HepG2 (cell line): ENCODE measurements around the gene ARFGEF3. TPM values are rescaled to one million over a fixed set of nuclear protein-coding genes. Genes with fewer than 3 reads are reported as not detected.

Source experiments
- ATAC-seq: fragments of 200-7000 bp; cut with Tn5 transposase; 3 replicates; pipeline ENCODE4 v1.9.1; 2020; ENCODE audit warnings: mild to moderate bottlenecking, moderate library complexity
- BruUV-seq: library from RNA; stranded (reverse); fragments of 400-500 nt; replicated peaks from 2 replicates; lab custom pipeline; 2021; lab: Mats Ljungman, UMichigan
- CTCF ChIA-PET: fragments of 300-600 bp; formaldehyde crosslinking; extraction: SDS; loops from one replicate; lab custom pipeline; 2021; ENCODE audit warnings: low total read pairs, inconsistent platforms, low intra/inter-chr PET ratio; lab: Yijun Ruan, JAX
- POLR2A ChIA-PET: fragments of 350-600 bp; sonication (Branson Sonifier 250); formaldehyde crosslinking; loops from one replicate; lab custom pipeline; 2020; ENCODE audit warnings: antibody characterized with exemption, inconsistent platforms; lab: Yijun Ruan, JAX
- DNase-seq: peaks from one replicate; pipeline ENCODE4 v3.0.0-alpha.2; 2015; ENCODE audit warnings: low spot score
- FAIRE-seq: peaks from 3 replicates; lab custom pipeline; 2011; peaks lifted over from hg19 to GRCh38; lab: Jason Lieb, UNC
- H2AFZ ChIP-seq: one replicate; pipeline ENCODE4 v1.6.1; 2011; ENCODE audit warnings: low read length, inconsistent platforms
- H3K27ac ChIP-seq: fragments of 300-600 bp; 3 replicates; pipeline ENCODE4 v1.8.0; 2011; ENCODE audit warnings: mixed run types, mild to moderate bottlenecking, mixed read lengths, low read length, inconsistent platforms; ENCODE audit not compliant: insufficient read depth; ENCODE audit errors: extremely low read length
- H3K27me3 ChIP-seq, 2 experiments: fragments of 200-600 bp in 1 of 2; 2 replicates in 1 of 2; 3 replicates in 1 of 2; pipeline versions ENCODE4 v1.6.0 to v1.8.0; 2011; ENCODE audit warnings: low read length in 2 of 2, mild to moderate bottlenecking in 2 of 2, moderate library complexity in 2 of 2, inconsistent platforms in 1 of 2; ENCODE audit not compliant: insufficient read depth in 2 of 2, control insufficient read depth in 1 of 2
- H3K36me3 ChIP-seq, 2 experiments: fragments of 200-600 bp in 1 of 2; replicated peaks in 1 of 2; 2 replicates in 1 of 2; 3 replicates in 1 of 2; pipeline versions ENCODE4 v1.5.1 to v1.8.0; 2011; ENCODE audit warnings: low read length in 2 of 2, inconsistent platforms in 1 of 2; ENCODE audit not compliant: insufficient read depth in 2 of 2, control insufficient read depth in 1 of 2
- H3K4me1 ChIP-seq: 2 replicates; pipeline ENCODE4 v1.5.1; 2012; ENCODE audit warnings: low read length, inconsistent platforms; ENCODE audit not compliant: insufficient read depth
- H3K4me2 ChIP-seq: 2 replicates; pipeline ENCODE4 v1.6.0; 2011; ENCODE audit warnings: low read depth, low read length, inconsistent platforms
- H3K4me3 ChIP-seq, 3 experiments: fragments of 200-600 bp in 1 of 3; sonication (generic), shearing (Covaris generic) in 1 of 3; replicated peaks in 1 of 3; 2 replicates each; pipeline ENCODE4 v1.5.1; 2011 to 2016; ENCODE audit warnings: low read length in 3 of 3, inconsistent platforms in 2 of 3, low read depth in 2 of 3, mild to moderate bottlenecking in 2 of 3, control low read depth in 1 of 3, mixed read lengths in 1 of 3; ENCODE audit not compliant: insufficient read depth in 1 of 3
- H3K79me2 ChIP-seq: one replicate; pipeline ENCODE4 v1.6.1; 2011; ENCODE audit warnings: low read length, inconsistent platforms; ENCODE audit not compliant: insufficient read depth
- H3K9ac ChIP-seq: 2 replicates; pipeline ENCODE4 v1.6.0; 2011; ENCODE audit warnings: mild to moderate bottlenecking, low read depth, low read length, inconsistent platforms; ENCODE audit not compliant: insufficient read depth
- H3K9me3 ChIP-seq: 2 replicates; pipeline ENCODE4 v1.5.1; 2012; ENCODE audit warnings: mild to moderate bottlenecking, low read length
- H4K20me1 ChIP-seq: 2 replicates; pipeline ENCODE4 v1.6.0; 2011; ENCODE audit warnings: inconsistent platforms, mild to moderate bottlenecking, low read length, moderate library complexity; ENCODE audit not compliant: insufficient read depth
- AKNA ChIP-seq: sonication (generic); formaldehyde crosslinking; IDR thresholded peaks from 2 replicates; pipeline ENCODE4 v1.4.0; 2020; ENCODE audit warnings: missing genetic modification reagents, borderline replicate concordance
- ATF3 ChIP-seq: sonication (generic); formaldehyde crosslinking; IDR thresholded peaks from 2 replicates; pipeline ENCODE4 v1.4.0; 2020; ENCODE audit warnings: missing genetic modification reagents
- DPF2 ChIP-seq: sonication (generic); formaldehyde crosslinking; IDR thresholded peaks from 2 replicates; pipeline ENCODE4 v1.4.0; 2020; ENCODE audit warnings: mild to moderate bottlenecking, low read depth, missing genetic modification reagents, borderline replicate concordance
- NFYC ChIP-seq: IDR thresholded peaks from 2 replicates; pipeline ENCODE4 v1.6.1; 2016; ENCODE audit warnings: missing genetic modification reagents, missing compliant biosample characterization
- NONO ChIP-seq, 2 experiments: fragments of 450-650 bp in 1 of 2; sonication (generic) in 1 of 2; formaldehyde crosslinking in 1 of 2; IDR thresholded peaks in 1 of 2; conservative IDR thresholded peaks in 1 of 2; 2 replicates each; pipeline versions ENCODE4 v1.6.1 to v1.8.0; 2017 to 2022; ENCODE audit warnings: mild to moderate bottlenecking in 1 of 2, missing genetic modification reagents in 1 of 2, moderate library complexity in 1 of 2
- POGK ChIP-seq: sonication (generic); formaldehyde crosslinking; conservative IDR thresholded peaks from 2 replicates; pipeline ENCODE4 v1.8.0; 2022; ENCODE audit warnings: mild to moderate bottlenecking, moderate library complexity, missing genetic modification reagents
- STAG1 ChIP-seq: sonication (generic); formaldehyde crosslinking; IDR thresholded peaks from 2 replicates; pipeline ENCODE4 v1.4.0; 2020; ENCODE audit warnings: missing genetic modification reagents
- in situ Hi-C: cut with HindIII; loops from 2 replicates; pipeline ENCODE4 v1.10.0; 2017; ENCODE audit warnings: low pct_unique_long_range_greater_than_20kb; ENCODE audit not compliant: extremely low pct_ligation_motif_present
- intact Hi-C: fragments of 100-400 bp; cut with micrococcal nuclease; formaldehyde crosslinking; loops from one replicate; pipeline ENCODE4 v1.10.0; 2022; ENCODE audit not compliant: unreplicated experiment
- polyA plus RNA-seq, 8 experiments: library from polyadenylated mRNA; depleted of rRNA in 3 of 8; stranded (reverse) in 7 of 8; unstranded in 1 of 8; fragments of >200 nt; fragmentation: Illumina TruSeq in 4 of 8; extraction: Trizol in 4 of 8; gene quantifications; 2 replicates each; pipeline versions ENCODE4 v1.2.1 to v1.2.3, GENCODE V29; 2011 to 2016; ENCODE audit warnings: low read depth in 4 of 8, missing spikeins in 1 of 8, mixed read lengths in 1 of 8; ENCODE audit not compliant: insufficient read depth in 1 of 8
- total RNA-seq, 5 experiments: library from RNA; depleted of rRNA; stranded (reverse); fragments of >200 nt; fragmentation: Illumina TruSeq; extraction: Trizol; gene quantifications; 2 replicates each; pipeline ENCODE4 v1.2.3, GENCODE V29; 2016; ENCODE audit warnings: low read depth in 1 of 5

Gene ARFGEF3
- total and polyA plus RNA-seq, 2 of the 13 experiments (the other 11 are each of a cell fraction or from before 2014, with no cell fraction given), result 0.60 to 2.6 TPM

GRCh38 chr6:138206862-138207261 is 45.1 kb downstream of the ARFGEF3 start:
- DNase-seq (no peak), FAIRE-seq (no peak), ATAC-seq (no peak)
- ChIA-PET POLR2A (no interaction called here), CTCF (no interaction called here)
- Histone ChIP-seq H3K4me2 (no peak overlapping the region), H2AFZ (no peak overlapping the region), H3K9ac (no peak overlapping the region), H3K27me3 (no peaks in the 10 kb centered on the region), H3K36me3 (no peaks in the 10 kb centered on the region), H3K27ac (no peak overlapping the region), H3K4me3 (no peak overlapping the region), H3K79me2 (no peaks in the 10 kb centered on the region), H3K9me3 (no peaks in the 10 kb centered on the region), H3K4me1 (peaks cover 15% of the 10 kb centered on the region), H4K20me1 (no peaks in the 10 kb centered on the region)
- in situ Hi-C loops (no loop called here), intact Hi-C loops (no loop called here)
- TF ChIP-seq AKNA (CRISPR knock-in tag), result no peak
- TF ChIP-seq NFYC (CRISPR knock-in tag), result no peak
- TF ChIP-seq POGK (CRISPR knock-in tag), result no peak
- TF ChIP-seq NONO (IDR thresholded peaks at IDR 0.05), result no peak
- TF ChIP-seq NONO (CRISPR knock-in tag; conservative IDR thresholded peaks at IDR 0.05), result no peak
- TF ChIP-seq DPF2, result no peak
- no peak for TF ChIP-seq STAG1 (CRISPR knock-in tag)
- no peak for TF ChIP-seq ATF3 (CRISPR knock-in tag)
- no TSS peak for BruUV-seq
